HepG2 (cell line): ENCODE results near the gene PLET1.

Source experiments
- FOXC1 ChIP-seq: sonication (generic); formaldehyde crosslinking; IDR thresholded peaks from 2 replicates; pipeline ENCODE4 v1.8.0; 2022; ENCODE audit warnings: mild to moderate bottlenecking, missing genetic modification reagents, borderline replicate concordance
- GABPA ChIP-seq, 2 experiments: IDR thresholded peaks; 2 replicates each; pipeline ENCODE4 v1.6.1; 2011 to 2016; ENCODE audit warnings: low read depth in 2 of 2, low read length in 1 of 2, missing biosample characterization in 1 of 2, missing genetic modification characterization in 1 of 2
- GMEB2 ChIP-seq: IDR thresholded peaks from 2 replicates; pipeline ENCODE4 v1.6.1; 2016; ENCODE audit warnings: missing biosample characterization, missing genetic modification reagents, low read depth
- JUNB ChIP-seq: sonication (generic); formaldehyde crosslinking; IDR thresholded peaks from 2 replicates; pipeline ENCODE4 v1.8.0; 2022; ENCODE audit warnings: missing genetic modification reagents, mild to moderate bottlenecking, borderline replicate concordance
- MYC ChIP-seq: sonication (generic); formaldehyde crosslinking; IDR thresholded peaks from 2 replicates; pipeline ENCODE4 v1.9.0; 2021; ENCODE audit warnings: missing genetic modification reagents, borderline replicate concordance
- POLR2AphosphoS5 ChIP-seq: IDR thresholded peaks from 2 replicates; pipeline ENCODE4 v1.6.1; 2012; ENCODE audit warnings: low read depth, low read length
- RFX5 ChIP-seq: IDR thresholded peaks from 2 replicates; pipeline ENCODE4 v1.6.1; 2011; ENCODE audit warnings: low read depth, low read length, improper control_type of control experiment
- SP4 ChIP-seq: sonication (generic); formaldehyde crosslinking; IDR thresholded peaks from 2 replicates; pipeline ENCODE4 v1.8.1; 2023; ENCODE audit warnings: mild to moderate bottlenecking, missing genetic modification reagents
- TRIM22 ChIP-seq: fragments of 450-650 bp; IDR thresholded peaks from 2 replicates; pipeline ENCODE4 v1.6.1; 2017
- ZNF513 ChIP-seq: sonication (generic); formaldehyde crosslinking; conservative IDR thresholded peaks from 2 replicates; pipeline ENCODE4 v1.5.0; 2020; ENCODE audit warnings: missing genetic modification reagents
- TF ChIP-seq, protein P1 (sequence below): sonication (generic); formaldehyde crosslinking; IDR thresholded peaks from 2 replicates; pipeline ENCODE4 v1.4.0; 2020; ENCODE audit warnings: missing genetic modification reagents
- TF ChIP-seq, protein P2 (sequence below): sonication (generic); formaldehyde crosslinking; IDR thresholded peaks from 2 replicates; pipeline ENCODE4 v1.5.0; 2020; ENCODE audit warnings: mild to moderate bottlenecking, missing genetic modification reagents, moderate library complexity

DNA sequence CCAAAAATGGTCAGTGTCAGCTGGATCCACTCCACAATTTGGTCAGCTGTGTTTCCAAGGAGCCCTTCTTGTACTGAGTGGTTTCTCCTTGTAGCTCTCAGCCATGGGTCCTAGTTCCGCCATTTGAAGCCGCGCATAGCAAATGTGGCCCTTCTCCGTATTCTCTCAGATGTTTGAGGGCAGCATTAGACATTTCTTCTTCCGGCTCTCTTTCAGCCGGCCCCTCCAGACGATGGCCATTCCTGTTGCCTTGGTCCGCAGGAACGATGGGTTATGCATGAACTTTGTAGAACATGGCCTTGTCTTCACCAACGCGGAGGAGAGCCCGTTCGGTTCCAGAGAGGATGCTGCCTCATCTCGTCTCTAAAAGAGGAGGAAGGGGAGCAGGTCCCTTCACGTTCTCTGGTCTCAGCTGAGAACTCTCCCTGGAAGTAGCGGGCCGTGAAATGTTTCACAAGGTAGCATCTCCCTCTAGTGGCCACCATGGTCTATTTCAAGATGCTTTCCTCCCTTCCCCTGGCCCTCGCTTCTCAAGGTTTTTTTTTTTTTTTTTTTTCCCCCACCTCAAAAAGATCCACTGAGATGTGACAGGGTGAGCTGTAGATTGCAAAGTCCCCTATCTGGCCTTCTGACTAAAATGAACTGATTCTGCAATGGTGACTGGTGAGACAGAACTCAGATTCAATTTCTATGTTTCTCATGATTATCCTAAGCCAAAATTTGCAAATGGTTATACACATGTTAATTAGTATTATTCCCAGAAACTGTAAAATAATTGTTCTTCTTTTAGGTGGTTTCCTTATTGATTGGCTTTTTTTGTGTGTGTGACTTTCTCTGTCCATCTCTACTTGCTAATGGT lies 19.8 kb upstream of the PLET1 start:
- TF ChIP-seq FOXC1 (CRISPR knock-in tag), result no peak
- TF ChIP-seq POLR2AphosphoS5, result no peak
- TF ChIP-seq TRIM22, result no peak
- no peak for TF ChIP-seq SP4 (CRISPR knock-in tag)
- no peak for TF ChIP-seq JUNB (CRISPR knock-in tag)
- TF ChIP-seq RFX5, result no peak
- no peak for TF ChIP-seq GMEB2 (CRISPR knock-in tag)
- TF ChIP-seq ZNF513 (CRISPR knock-in tag), result no peak
- no peak for TF ChIP-seq MYC
- TF ChIP-seq, protein P1, sequence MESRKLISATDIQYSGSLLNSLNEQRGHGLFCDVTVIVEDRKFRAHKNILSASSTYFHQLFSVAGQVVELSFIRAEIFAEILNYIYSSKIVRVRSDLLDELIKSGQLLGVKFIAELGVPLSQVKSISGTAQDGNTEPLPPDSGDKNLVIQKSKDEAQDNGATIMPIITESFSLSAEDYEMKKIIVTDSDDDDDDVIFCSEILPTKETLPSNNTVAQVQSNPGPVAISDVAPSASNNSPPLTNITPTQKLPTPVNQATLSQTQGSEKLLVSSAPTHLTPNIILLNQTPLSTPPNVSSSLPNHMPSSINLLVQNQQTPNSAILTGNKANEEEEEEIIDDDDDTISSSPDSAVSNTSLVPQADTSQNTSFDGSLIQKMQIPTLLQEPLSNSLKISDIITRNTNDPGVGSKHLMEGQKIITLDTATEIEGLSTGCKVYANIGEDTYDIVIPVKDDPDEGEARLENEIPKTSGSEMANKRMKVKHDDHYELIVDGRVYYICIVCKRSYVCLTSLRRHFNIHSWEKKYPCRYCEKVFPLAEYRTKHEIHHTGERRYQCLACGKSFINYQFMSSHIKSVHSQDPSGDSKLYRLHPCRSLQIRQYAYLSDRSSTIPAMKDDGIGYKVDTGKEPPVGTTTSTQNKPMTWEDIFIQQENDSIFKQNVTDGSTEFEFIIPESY, result no peak
- TF ChIP-seq, protein P2, sequence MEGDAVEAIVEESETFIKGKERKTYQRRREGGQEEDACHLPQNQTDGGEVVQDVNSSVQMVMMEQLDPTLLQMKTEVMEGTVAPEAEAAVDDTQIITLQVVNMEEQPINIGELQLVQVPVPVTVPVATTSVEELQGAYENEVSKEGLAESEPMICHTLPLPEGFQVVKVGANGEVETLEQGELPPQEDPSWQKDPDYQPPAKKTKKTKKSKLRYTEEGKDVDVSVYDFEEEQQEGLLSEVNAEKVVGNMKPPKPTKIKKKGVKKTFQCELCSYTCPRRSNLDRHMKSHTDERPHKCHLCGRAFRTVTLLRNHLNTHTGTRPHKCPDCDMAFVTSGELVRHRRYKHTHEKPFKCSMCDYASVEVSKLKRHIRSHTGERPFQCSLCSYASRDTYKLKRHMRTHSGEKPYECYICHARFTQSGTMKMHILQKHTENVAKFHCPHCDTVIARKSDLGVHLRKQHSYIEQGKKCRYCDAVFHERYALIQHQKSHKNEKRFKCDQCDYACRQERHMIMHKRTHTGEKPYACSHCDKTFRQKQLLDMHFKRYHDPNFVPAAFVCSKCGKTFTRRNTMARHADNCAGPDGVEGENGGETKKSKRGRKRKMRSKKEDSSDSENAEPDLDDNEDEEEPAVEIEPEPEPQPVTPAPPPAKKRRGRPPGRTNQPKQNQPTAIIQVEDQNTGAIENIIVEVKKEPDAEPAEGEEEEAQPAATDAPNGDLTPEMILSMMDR, result peak; percentile 82
- TF ChIP-seq GABPA (IDR thresholded peaks at IDR 0.05; ENCODE audit: low read depth, low read length), result no peak
- TF ChIP-seq GABPA (CRISPR knock-in tag; IDR thresholded peaks at IDR 0.05; ENCODE audit: low read depth), result no peak
